Neural cell (in vitro differentiated cells): ENCODE measurements around the gene NELFE.

Source experiments
- CTCF ChIP-seq: fragments of 450-650 bp; IDR thresholded peaks from 2 replicates; pipeline ENCODE4 v1.5.1; 2014; ENCODE audit warnings: antibody characterized with exemption, mild to moderate bottlenecking, moderate library complexity; ENCODE audit not compliant: poor library complexity, severe bottlenecking
- EZH2 ChIP-seq: fragments of 200-600, 300-800 bp; shearing (Covaris generic), sonication (generic); IDR thresholded peaks from 2 replicates; pipeline ENCODE4 v1.6.1; 2014; ENCODE audit warnings: antibody characterized with exemption, low read length, borderline replicate concordance, mild to moderate bottlenecking; ENCODE audit not compliant: insufficient read depth, poor library complexity, severe bottlenecking

DNA sequence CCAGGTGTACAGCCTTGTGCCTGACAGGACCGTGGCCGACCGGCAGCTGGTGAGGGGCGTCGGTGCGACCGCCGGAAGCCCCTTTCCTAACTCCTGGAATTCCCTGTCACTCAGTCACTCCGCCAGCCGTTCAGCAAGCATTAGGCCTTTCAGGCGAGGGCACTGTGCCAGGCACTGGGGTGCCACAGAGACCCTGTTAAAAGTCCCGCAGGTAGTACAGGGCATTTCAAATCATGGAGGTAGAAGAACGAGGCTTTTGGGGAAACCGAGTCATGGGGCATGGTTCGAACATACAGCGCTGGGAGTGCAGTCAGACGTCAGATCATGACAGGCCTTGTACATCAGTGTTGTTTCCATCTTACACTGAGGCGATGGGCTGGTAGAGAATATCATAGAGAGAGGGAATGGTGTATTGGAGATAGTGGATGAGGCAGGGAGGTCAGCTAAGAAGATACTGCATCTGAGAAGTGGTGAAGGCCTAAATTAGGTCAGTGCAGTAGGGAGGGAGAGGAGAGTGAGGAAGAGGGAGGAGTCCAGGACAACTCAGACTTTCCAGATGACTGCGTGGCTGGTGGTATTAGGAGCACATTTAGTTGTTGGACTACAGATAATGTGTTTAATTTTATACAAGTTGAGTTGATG, 14.1 kb upstream of the NELFE start:
- TF ChIP-seq EZH2 (no peak), CTCF (no peak)
